Frontal cortex (tissue), 4 donors: ENCODE results near the gene ATP11A. TPM values are rescaled to one million over a fixed set of nuclear protein-coding genes. Genes with fewer than 3 reads are reported as not detected.
A peak's percentile ranks its signal among the peaks of the same experiment; 100 is the strongest.

ENCODE experiments used
- DNase-seq, 2 donors: peaks; one replicate each; pipeline ENCODE4 v3.0.0; 2012; ENCODE audit warnings: low spot score in 2 of 2
- FAIRE-seq: peaks from 2 replicates; lab custom pipeline; 2012; peaks lifted over from hg19 to GRCh38; lab: Jason Lieb, UNC
- total RNA-seq: library from RNA; depleted of rRNA; stranded (reverse); fragments of >200 nt; gene quantifications from one replicate; pipeline ENCODE4 v1.2.3, GENCODE V29; 2014
- donor health status: control.
- donor health status: control.
- donor health status: control.

ATP11A gene
- total RNA-seq, 1 donor from 2014 or later: 6.9 TPM

DNA sequence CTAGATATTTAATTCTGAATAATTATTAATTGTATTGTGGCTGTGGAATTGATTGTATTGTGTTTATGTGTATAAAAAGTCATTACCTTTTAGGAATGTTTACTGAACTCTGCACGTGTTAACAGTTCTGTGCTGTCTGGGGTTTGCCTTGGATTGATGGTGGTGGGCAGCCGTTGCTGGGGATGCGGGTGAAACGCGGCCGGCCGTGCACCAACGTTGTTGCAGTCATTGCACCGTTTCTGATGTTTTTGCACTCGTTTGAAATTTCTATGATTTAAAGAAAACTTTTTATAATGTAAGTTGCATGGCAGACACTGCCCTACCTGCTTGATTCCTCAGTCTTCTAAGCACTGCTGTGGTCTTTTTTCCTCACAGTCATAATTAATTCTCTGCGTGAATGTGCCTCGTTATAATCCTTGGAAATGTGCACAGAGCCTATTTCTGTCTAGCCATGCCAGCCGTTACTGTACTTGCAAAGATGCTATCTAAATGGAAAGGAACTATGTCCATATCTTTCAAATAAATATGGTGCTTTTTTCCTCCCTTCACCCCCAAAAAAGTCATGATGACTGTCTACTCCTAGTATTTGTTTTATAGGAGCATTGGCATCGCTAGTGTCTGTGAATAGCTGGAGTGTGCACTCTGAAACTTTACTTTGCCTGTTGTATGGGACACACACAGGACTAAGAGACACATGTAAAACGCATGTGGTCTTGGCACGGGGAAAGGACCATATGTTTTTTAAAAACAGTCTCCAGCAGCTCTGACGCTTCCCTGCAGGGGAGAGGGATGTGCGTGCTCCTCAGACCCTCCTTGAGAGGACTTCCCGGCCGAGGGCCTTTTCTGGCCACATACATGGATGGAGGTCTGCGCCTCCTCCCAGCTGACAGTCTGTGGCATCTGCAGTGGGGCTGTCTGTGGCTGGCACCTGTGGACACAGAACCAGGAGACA, 238.5 kb downstream of the ATP11A start:
- DNase-seq (no peak), FAIRE-seq (no peak)

DNA sequence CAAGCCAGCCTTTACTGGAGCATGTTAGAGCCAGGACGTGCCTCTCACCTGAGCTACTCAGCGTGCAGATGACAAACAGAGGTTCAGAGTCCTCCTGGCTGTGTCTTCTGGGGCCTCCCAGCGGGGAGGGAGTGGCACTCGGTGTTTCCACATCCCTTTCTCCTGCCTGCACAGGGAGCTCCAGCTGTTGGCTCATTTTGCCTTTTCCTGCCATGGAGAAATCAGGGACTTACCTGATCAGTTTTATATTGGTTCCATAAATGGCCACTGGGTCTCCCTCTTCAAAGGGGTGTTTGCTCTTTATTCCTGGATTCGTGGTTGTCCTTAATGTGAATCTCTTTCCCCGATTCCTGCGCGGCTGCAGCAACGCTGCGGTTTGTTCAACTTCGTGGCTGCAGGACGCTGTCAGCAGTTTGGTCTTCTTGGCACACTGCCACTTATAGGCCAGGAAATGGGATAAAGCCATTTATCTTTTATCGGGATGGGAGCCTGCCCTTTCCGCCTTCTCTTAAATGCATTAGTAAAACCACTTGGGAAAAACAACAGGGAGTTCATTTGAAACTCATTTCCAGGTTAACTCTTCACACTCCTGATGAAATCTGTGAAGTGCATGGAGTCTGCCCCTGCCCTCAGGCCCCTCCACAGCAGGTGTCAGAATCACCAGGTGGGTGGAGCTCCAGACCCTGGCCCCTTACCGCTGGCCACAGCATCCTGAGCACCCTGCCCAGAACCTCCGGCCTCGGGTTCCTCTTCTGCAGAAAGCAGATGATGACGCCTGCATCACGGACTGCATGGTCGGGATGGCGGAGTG, 239.3 kb downstream of the ATP11A start:
- FAIRE-seq (no peak), DNase-seq (no peak)

DNA sequence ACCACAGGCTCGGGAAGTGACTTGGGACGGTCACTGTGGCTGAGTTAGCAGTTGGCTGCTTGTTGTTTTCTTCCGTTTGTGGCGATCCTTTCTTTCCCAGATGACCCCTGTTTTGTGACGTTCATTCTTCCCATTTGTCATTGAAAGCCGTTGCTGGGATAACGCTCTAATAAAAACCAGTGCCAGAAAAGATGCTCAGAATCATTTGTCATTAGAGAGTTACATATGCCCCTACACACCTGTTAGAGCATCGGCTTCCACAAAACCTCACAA, 239.9 kb downstream of the ATP11A start:
- FAIRE-seq: no peak

DNA sequence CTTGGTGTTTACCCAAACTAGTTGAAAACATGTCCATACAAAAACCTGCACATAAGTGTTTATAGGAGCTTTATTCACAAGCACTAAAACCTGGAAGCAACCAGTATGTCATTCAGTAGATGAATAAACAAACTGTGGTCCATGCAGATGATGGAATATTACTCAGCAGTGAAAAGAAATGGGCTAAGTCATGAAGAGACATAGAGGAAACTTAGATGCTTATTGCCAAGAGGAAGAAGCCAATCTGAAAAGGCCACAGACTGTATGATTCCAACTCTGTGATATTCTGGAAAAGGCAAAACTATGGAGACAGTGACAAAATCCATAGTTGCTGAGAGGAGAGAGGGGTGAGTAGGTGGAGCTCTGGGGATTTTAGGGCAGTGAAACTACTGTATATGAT, 240.4 kb downstream of the ATP11A start:
- DNase-seq: no peak
- no peak for FAIRE-seq

More for the DNA sequence above, 239.9 kb downstream of the ATP11A start:
- no peak for DNase-seq

DNA sequence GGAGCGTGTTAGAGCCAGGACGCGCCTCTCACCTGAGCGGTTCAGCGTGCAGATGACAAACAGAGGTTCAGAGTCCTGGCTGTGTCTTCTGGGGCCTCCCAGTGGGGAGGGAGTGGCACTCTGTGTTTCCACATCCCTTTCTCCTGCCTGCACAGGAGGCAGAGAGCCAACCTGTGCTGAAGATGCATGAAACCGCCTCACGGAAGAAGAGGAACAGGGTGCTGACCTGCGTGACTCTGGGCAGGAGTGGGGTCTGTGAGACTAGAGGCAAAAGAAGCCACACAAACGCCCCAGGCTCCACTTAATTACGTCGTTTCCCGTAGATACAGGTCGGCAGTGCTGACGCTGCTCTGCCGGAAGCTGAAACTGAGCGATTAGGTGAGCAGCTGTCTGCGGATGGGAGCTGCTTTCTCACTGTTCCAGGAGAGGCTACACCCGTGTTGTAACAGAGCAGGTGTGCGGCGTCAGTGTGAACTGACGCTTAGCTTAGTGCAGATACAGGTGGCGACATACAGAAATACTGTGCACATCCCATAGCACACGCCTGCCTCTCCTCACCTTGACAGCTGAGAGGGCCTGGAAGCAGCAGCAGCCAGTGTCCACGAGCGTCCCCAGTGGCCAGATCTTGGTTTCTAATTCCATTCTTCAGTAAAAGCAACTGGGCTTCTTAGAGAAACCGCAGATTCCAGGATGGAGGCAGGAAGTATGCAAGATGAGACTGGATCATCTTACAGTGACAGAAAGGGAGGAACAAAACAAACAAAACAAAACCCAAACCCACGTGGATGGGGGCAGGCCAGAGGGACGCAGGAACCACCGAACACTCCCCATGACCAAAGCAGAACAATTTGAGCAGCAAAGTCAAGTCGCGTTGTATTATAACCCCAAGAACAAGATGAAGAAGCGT, 241.4 kb downstream of the ATP11A start:
- FAIRE-seq (no peak), DNase-seq (peak in 1 of 2 donors; percentile 59)

DNA sequence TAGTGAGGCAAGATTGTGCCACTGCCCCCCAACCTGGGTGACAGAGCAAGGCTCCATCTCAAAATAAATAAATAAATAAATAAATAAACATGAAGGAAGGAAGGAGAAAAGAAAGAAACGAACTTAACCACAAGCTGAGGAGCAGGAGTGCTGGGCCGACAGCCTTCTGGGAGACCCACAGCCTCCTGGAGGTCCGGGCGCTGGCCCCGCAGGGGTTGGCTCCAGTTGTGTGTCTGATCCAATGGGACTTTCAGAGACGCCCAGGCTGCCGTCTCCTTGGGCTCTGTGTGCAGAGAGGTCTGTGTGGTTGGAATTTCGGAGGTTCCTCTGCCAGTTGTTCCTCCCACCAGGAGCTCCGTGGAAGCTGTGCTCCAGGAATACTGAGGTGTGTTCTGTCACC, 243.1 kb downstream of the ATP11A start:
- FAIRE-seq (no peak), DNase-seq (no peak)

DNA sequence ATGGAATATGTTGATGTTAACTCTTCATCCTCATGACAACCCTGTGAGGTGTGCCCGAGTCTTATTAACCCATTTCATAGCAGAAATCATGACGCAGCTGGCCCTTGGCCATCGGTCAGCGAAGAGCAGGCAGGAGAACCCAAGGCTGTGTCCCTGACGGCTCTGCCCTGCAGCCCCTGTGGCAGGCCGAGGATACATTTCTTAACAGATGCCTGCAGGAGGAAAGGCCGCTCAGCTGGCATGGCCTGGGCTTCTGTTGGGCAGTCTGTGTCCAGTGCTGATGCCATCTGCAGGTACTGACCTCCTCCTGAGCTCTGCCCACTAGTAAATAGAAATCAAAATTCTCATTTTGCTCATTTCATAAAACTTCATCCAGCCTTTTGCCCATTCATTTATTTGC, 243.8 kb downstream of the ATP11A start:
- FAIRE-seq (no peak), DNase-seq (no peak)

DNA sequence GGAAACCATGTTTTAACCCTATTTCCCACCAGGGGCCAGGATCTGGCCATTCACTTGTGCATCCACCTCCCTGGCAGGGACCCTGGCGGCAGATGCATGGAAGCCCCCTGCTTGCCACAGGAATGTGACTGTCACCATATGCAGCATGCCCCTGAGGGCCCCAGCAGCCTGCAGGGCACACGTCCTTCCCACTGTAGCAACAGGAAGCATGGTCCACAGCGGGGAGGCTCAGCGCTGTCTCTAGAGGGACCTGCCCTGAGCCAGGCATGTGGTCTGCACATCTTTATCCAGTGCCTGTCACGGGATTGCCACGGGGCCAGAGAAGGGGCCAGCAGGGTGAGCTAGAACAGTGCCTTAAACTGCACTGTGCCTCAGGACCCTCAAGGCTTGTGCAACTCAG, 244.2 kb downstream of the ATP11A start:
- no peak for DNase-seq

More for the DNA sequence above, 244.2 kb downstream of the ATP11A start:
- no peak for FAIRE-seq

Other genes starting within 250 kb of the ATP11A start
- 24.1 TPM for gene TUBGCP3, start 101.9 kb upstream of the ATP11A start, total RNA-seq